ENCODE results near the gene RFC1. TPM values are rescaled to one million over a fixed set of nuclear protein-coding genes. Genes with fewer than 3 reads are reported as not detected.
"Not testable (repeated sequence)": the region's sequence is repeated elsewhere in the genome, so short reads cannot be mapped to it uniquely, and the experiment has no call there.

RFC1 gene
- total RNA-seq, 1 experiment from 2014 or later: 35.6 TPM

DNA sequence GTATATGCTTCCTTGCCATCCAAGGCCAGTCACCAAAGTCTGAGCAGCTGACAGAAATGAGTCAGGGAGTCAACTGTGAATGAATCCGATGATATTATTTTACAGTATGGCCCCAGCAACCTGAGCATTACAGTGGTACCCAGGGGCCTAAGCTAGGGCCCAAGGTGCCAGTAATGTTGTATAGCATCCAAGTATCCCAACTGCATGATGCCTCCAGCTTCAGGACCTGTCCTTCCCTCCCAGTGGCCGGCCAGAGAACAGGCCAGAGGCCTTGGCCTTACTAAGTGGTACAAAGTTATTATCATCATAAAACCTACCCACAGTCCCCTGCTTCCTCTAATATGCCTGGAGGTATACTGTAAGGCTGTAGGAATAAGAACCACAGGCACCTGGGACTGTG is 79.9 kb downstream of the RFC1 start:
- H3K36me3 ChIP-seq: peaks cover 16% of the 10 kb centered on the region
- H3K27me3 ChIP-seq: no peaks in the 10 kb centered on the region

GRCh38 chr4:39285853-39286252 is 80.3 kb downstream of the RFC1 start:
- Histone ChIP-seq H3K36me3 (peaks cover 14% of the 10 kb centered on the region), H3K27me3 (no peaks in the 10 kb centered on the region), H3K9me3 (no peaks in the 10 kb centered on the region), H3K4me3 (no peak overlapping the region)
- no peak for DNase-seq

More for the DNA sequence above, 79.9 kb downstream of the RFC1 start:
- DNase-seq: no peak
- no peaks in the 10 kb centered on the region for H3K9me3 ChIP-seq
- no peak overlapping the region for H3K4me3 ChIP-seq

GRCh38 chr4:39285111-39285795 is 80.9 kb downstream of the RFC1 start:
- DNase-seq: no peak
- Histone ChIP-seq H3K9me3 (no peaks in the 10 kb centered on the region), H3K27me3 (no peaks in the 10 kb centered on the region)

DNA sequence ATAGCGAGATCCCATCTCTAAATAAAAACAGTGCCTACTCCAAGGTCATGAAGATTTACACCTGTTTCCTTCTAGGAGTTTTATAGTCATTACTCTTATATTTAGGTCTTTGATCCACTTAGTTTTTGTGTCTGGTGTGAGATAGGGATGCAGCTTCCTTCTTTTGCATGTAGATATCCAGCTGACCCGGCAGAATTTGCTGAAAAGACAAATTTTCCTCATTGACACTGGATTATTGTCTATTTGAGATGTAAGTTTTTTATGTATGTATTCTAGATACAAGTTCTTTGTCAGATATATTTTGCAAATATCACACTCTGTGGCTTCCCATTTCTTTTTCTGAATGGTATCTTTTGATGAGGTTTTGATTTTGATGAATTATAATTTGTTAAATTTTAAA is 85.4 kb downstream of the RFC1 start:
- H3K9me3 ChIP-seq: no peaks in the 10 kb centered on the region

More at GRCh38 chr4:39285111-39285795, 80.9 kb downstream of the RFC1 start:
- no peak overlapping the region for H3K4me3 ChIP-seq
- H3K36me3 ChIP-seq: peaks cover 13% of the 10 kb centered on the region

GRCh38 chr4:39279416-39279815 is 86.7 kb downstream of the RFC1 start:
- H3K36me3 ChIP-seq: peaks cover 4% of the 10 kb centered on the region; the same call in 1 of the 2 replicates
- H3K9me3 ChIP-seq: no peaks in the 10 kb centered on the region
- no peaks in the 10 kb centered on the region for H3K27me3 ChIP-seq
- no peak for DNase-seq
- no peak overlapping the region for H3K4me3 ChIP-seq

More for the DNA sequence above, 85.4 kb downstream of the RFC1 start:
- Histone ChIP-seq H3K36me3 (peaks cover 4% of the 10 kb centered on the region; the same call in 1 of the 2 replicates), H3K27me3 (no peaks in the 10 kb centered on the region), H3K4me3 (no peak overlapping the region)
- no peak for DNase-seq

DNA sequence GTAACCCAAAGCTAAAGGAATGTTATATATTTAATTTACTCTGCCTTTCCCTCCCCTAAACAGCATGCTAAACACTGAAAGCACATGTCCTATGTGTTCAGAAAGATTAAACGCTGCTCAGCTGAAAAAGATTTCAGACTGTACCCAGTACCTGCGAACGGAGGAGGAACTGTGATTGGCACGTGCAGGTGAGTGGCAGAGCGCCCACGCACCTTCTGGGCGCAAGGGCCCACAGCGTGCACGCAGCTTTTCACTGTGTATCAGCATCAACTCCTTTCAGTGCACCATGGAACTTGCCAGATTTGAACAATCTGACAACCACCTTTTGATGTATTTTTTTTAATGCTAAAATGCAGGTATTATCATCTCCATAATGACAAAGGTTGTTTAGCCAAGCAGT is 87.7 kb downstream of the RFC1 start:
- no peak for DNase-seq
- Histone ChIP-seq H3K9me3 (no peaks in the 10 kb centered on the region), H3K36me3 (peaks cover 4% of the 10 kb centered on the region; the same call in 1 of the 2 replicates), H3K4me3 (no peak overlapping the region), H3K27me3 (no peaks in the 10 kb centered on the region)

- H3K36me3 ChIP-seq, H3K4me3 ChIP-seq, H3K27me3 ChIP-seq, DNase-seq, H3K9me3 ChIP-seq: not testable (repeated sequence)
Observed at GRCh38 chr4:39277661-39278060, 88.5 kb downstream of the RFC1 start.

GRCh38 chr4:39274503-39274902 is 91.7 kb downstream of the RFC1 start:
- Histone ChIP-seq H3K9me3 (no peaks in the 10 kb centered on the region), H3K4me3 (no peak overlapping the region), H3K36me3 (no peaks in the 10 kb centered on the region), H3K27me3 (no peaks in the 10 kb centered on the region)
- no peak for DNase-seq

DNA sequence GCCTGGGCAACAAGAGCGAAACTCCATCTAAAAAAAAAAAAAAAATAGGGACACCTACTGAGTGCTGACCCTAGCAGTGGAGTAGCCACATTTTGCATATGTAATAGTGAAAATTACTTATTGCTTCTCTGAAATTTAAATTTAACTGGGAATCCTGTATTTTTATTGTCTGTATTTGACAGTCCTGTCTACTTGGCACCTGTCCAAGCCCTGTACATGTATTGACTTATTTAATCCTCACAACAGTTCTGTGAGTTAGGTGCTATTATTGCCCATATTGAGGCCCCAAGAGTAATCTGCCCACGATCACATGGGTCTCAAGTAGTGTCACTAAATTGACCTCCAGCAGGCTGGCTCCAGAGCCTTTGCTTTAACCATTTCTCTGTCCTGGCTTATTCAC is 102.3 kb downstream of the RFC1 start:
- Histone ChIP-seq H3K9me3 (no peaks in the 10 kb centered on the region), H3K36me3 (no peaks in the 10 kb centered on the region), H3K4me3 (no peak overlapping the region), H3K27me3 (no peaks in the 10 kb centered on the region)
- DNase-seq: no peak

GRCh38 chr4:39259571-39260330 is 106.4 kb downstream of the RFC1 start:
- DNase-seq: no peak
- Histone ChIP-seq H3K27me3 (no peaks in the 10 kb centered on the region), H3K36me3 (no peaks in the 10 kb centered on the region), H3K9me3 (no peaks in the 10 kb centered on the region), H3K4me3 (no peak overlapping the region)

DNA sequence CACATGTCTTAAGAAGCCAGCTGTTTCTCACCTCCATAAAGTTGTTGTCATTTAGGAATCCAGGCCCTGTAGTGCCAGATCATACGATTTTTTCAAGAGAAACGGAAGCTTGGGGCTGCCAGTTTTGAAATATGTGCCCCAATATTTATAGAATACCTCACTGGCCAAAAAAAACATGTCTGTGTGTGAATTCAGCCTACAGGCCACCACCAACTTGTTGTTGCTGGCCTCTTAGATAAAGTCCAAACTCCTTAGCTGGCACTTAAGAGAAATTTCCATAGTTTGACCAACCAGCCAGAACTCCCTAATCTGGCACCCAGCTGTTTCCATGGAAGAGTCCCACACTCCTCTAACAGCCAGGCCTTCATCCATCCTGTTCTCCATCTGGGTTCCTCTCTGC is 109.7 kb downstream of the RFC1 start:
- Histone ChIP-seq H3K9me3 (no peaks in the 10 kb centered on the region), H3K36me3 (no peaks in the 10 kb centered on the region), H3K27me3 (no peaks in the 10 kb centered on the region), H3K4me3 (no peak overlapping the region)
- peak; percentile 21 for DNase-seq

GRCh38 chr4:39255871-39256270 is 110.3 kb downstream of the RFC1 start:
- Histone ChIP-seq H3K36me3 (no peaks in the 10 kb centered on the region), H3K27me3 (no peaks in the 10 kb centered on the region), H3K9me3 (no peaks in the 10 kb centered on the region), H3K4me3 (no peak overlapping the region)
- DNase-seq: no peak

GRCh38 chr4:39255266-39255665 is 110.9 kb downstream of the RFC1 start:
- Histone ChIP-seq H3K9me3 (no peaks in the 10 kb centered on the region), H3K4me3 (no peak overlapping the region), H3K27me3 (no peaks in the 10 kb centered on the region), H3K36me3 (no peaks in the 10 kb centered on the region)
- DNase-seq: no peak

DNA sequence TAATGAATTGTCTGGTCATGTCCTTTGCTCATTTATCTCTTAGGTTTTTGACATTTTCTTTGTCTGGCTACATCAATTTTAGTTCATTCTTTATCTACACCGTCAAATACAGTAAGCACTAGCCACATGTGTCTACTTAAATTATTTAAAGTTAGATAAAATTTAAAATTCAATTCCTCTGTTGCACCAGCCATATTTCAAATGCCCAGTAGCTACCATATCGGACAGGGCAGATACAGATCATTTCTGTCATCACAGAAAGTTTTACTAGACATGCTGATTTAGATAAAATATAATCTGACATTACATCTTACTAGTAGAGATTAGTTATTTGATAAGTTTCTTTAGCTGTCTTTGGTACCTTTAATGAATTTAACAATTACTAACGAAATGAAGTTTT is 122.7 kb downstream of the RFC1 start:
- Histone ChIP-seq H3K4me3 (no peak overlapping the region), H3K36me3 (no peaks in the 10 kb centered on the region), H3K27me3 (no peaks in the 10 kb centered on the region), H3K9me3 (no peaks in the 10 kb centered on the region)
- DNase-seq: no peak

Other genes with a start within 250 kb of the RFC1 start
- 4.4 and 15.9 TPM in 2 replicates for gene WDR19, start 183.8 kb downstream of the RFC1 start, total RNA-seq (2014; rRNA removed; shearing (Covaris generic); ENCODE audit: low replicate concordance)
- gene KLB, start 40.6 kb upstream of the RFC1 start, total RNA-seq (2014; rRNA removed; shearing (Covaris generic); ENCODE audit: low replicate concordance): not detected in 2 replicates
- 1,371 and 1,840 TPM in 2 replicates for gene RPL9, start 92.6 kb upstream of the RFC1 start, total RNA-seq (2014; rRNA removed; shearing (Covaris generic); ENCODE audit: low replicate concordance)
- 16.0 and 31.4 TPM in 2 replicates for gene LIAS, start 92.7 kb upstream of the RFC1 start, total RNA-seq (2014; rRNA removed; shearing (Covaris generic); ENCODE audit: low replicate concordance)
- gene UGDH, start 161.1 kb upstream of the RFC1 start, total RNA-seq (2014; rRNA removed; shearing (Covaris generic); ENCODE audit: low replicate concordance): 62.1 and 72.0 TPM in 2 replicates